NT2/D1 (cell line): Measurements from ENCODE around the gene PYDC2.

Experiments
- DNase-seq: peaks from one replicate; pipeline ENCODE4 v3.0.0-alpha.2; 2011; ENCODE audit warnings: low read depth, low spot score
- H3K27me3 ChIP-seq: 2 replicates; pipeline ENCODE4 v1.6.0; 2011; ENCODE audit warnings: mild to moderate bottlenecking; ENCODE audit not compliant: insufficient read length, insufficient read depth
- H3K36me3 ChIP-seq: 2 replicates; pipeline ENCODE4 v1.6.1; 2011; ENCODE audit warnings: mild to moderate bottlenecking, low read length, mixed read lengths; ENCODE audit not compliant: insufficient read depth, insufficient read length
- H3K4me1 ChIP-seq: 2 replicates; pipeline ENCODE4 v1.5.1; 2011; ENCODE audit not compliant: insufficient read depth, insufficient read length
- H3K4me3 ChIP-seq: 2 replicates; pipeline ENCODE4 v1.5.1; 2011; ENCODE audit warnings: low read depth; ENCODE audit not compliant: insufficient read length
- H3K9ac ChIP-seq: 2 replicates; pipeline ENCODE4 v1.6.0; 2011; ENCODE audit warnings: low read depth; ENCODE audit not compliant: insufficient read length
- H3K9me3 ChIP-seq: 2 replicates; pipeline ENCODE4 v1.5.1; 2011; ENCODE audit warnings: mild to moderate bottlenecking, low read length; ENCODE audit not compliant: insufficient read depth
- SUZ12 ChIP-seq: IDR thresholded peaks from 2 replicates; pipeline ENCODE4 v1.6.1; 2011; ENCODE audit not compliant: insufficient read length, insufficient read depth; ENCODE audit errors: extremely low read depth
- YY1 ChIP-seq: IDR thresholded peaks from 2 replicates; pipeline ENCODE4 v1.6.1; 2011; ENCODE audit not compliant: insufficient read length, insufficient read depth
- ZNF274 ChIP-seq: IDR thresholded peaks from 2 replicates; pipeline ENCODE4 v1.6.1; 2011; ENCODE audit warnings: mild to moderate bottlenecking, low read depth, low read length

PYDC2 gene

GRCh38 chr3:191438150-191438814 lies 22.7 kb upstream of the PYDC2 start:
- H3K9me3 ChIP-seq, result no peaks in the 10 kb centered on the region
- H3K27me3 ChIP-seq, result no peaks in the 10 kb centered on the region
- no peaks in the 10 kb centered on the region for H3K36me3 ChIP-seq
- H3K4me1 ChIP-seq, result no peaks in the 10 kb centered on the region
- TF ChIP-seq SUZ12 (no peak), YY1 (no peak), ZNF274 (no peak)
- no peak overlapping the region for H3K9ac ChIP-seq
- no peak overlapping the region for H3K4me3 ChIP-seq
- no peak for DNase-seq

GRCh38 chr3:191440532-191440931 lies 20.4 kb upstream of the PYDC2 start:
- no peak for DNase-seq
- H3K36me3 ChIP-seq, result no peaks in the 10 kb centered on the region
- no peak overlapping the region for H3K9ac ChIP-seq
- no peak overlapping the region for H3K4me3 ChIP-seq
- no peaks in the 10 kb centered on the region for H3K9me3 ChIP-seq
- TF ChIP-seq SUZ12 (no peak), YY1 (no peak), ZNF274 (no peak)
- no peaks in the 10 kb centered on the region for H3K4me1 ChIP-seq
- H3K27me3 ChIP-seq, result no peaks in the 10 kb centered on the region

- Histone ChIP-seq H3K4me1 (no peaks in the 10 kb centered on the region), H3K4me3 (no peak overlapping the region), H3K9ac (no peak overlapping the region), H3K36me3 (no peaks in the 10 kb centered on the region), H3K9me3 (no peaks in the 10 kb centered on the region), H3K27me3 (no peaks in the 10 kb centered on the region)
- no peak for TF ChIP-seq ZNF274
- no peak for TF ChIP-seq SUZ12
- TF ChIP-seq YY1, result no peak
- DNase-seq, result no peak
Observed at GRCh38 chr3:191441687-191442086, 19.3 kb upstream of the PYDC2 start.

- no peak overlapping the region for H3K4me3 ChIP-seq
- H3K27me3 ChIP-seq, result no peaks in the 10 kb centered on the region
- TF ChIP-seq SUZ12, result no peak
- TF ChIP-seq ZNF274, result no peak
- TF ChIP-seq YY1, result no peak
- no peak overlapping the region for H3K9ac ChIP-seq
- H3K9me3 ChIP-seq, result no peaks in the 10 kb centered on the region
- no peaks in the 10 kb centered on the region for H3K4me1 ChIP-seq
- DNase-seq, result no peak
- H3K36me3 ChIP-seq, result no peaks in the 10 kb centered on the region
Observed at GRCh38 chr3:191444569-191444968, 16.4 kb upstream of the PYDC2 start.

GRCh38 chr3:191449256-191449655 lies 11.7 kb upstream of the PYDC2 start:
- H3K4me1 ChIP-seq, result no peaks in the 10 kb centered on the region
- no peaks in the 10 kb centered on the region for H3K36me3 ChIP-seq
- H3K27me3 ChIP-seq, result no peaks in the 10 kb centered on the region
- no peak for TF ChIP-seq SUZ12
- TF ChIP-seq YY1, result no peak
- no peak for TF ChIP-seq ZNF274
- no peak for DNase-seq
- H3K4me3 ChIP-seq, result no peak overlapping the region
- H3K9me3 ChIP-seq, result no peaks in the 10 kb centered on the region
- H3K9ac ChIP-seq, result no peak overlapping the region

- Histone ChIP-seq H3K4me1 (no peaks in the 10 kb centered on the region), H3K9me3 (no peaks in the 10 kb centered on the region), H3K27me3 (no peaks in the 10 kb centered on the region), H3K9ac (no peak overlapping the region), H3K36me3 (no peaks in the 10 kb centered on the region), H3K4me3 (no peak overlapping the region)
- no peak for DNase-seq
- TF ChIP-seq SUZ12 (no peak), ZNF274 (no peak), YY1 (no peak)
Observed at GRCh38 chr3:191455257-191455952, 5.6 kb upstream of the PYDC2 start.

- TF ChIP-seq ZNF274 (no peak), SUZ12 (no peak), YY1 (no peak)
- Histone ChIP-seq H3K4me3 (no peak overlapping the region), H3K27me3 (no peaks in the 10 kb centered on the region), H3K9me3 (no peaks in the 10 kb centered on the region), H3K9ac (no peak overlapping the region), H3K4me1 (no peaks in the 10 kb centered on the region), H3K36me3 (no peaks in the 10 kb centered on the region)
- no peak for DNase-seq
Observed at GRCh38 chr3:191460360-191460759, 603 bp upstream of the PYDC2 start.
